ENCODE results near the gene PAF1.

Gene PAF1

GRCh38 chr19:39401070-39401548, 10.2 kb upstream of the PAF1 start:
- no peak overlapping the region for H3K4me3 ChIP-seq (replicated peaks; ENCODE audit: insufficient read depth, low read length)
- TF ChIP-seq GABPA (IDR thresholded peaks at IDR 0.05; ENCODE audit: low read depth) (no peak), REST (IDR thresholded peaks at IDR 0.05; ENCODE audit: insufficient replicate concordance, low read depth) (no peak), CTCF (IDR thresholded peaks at IDR 0.05; ENCODE audit: insufficient read depth, low read length) (no peak), SPI1 (IDR thresholded peaks at IDR 0.05; ENCODE audit: borderline replicate concordance, low read depth) (no peak), POLR2AphosphoS5 (IDR thresholded peaks at IDR 0.05; ENCODE audit: low read depth) (no peak)
- no peak overlapping the region for H3K27ac ChIP-seq (replicated peaks)
- DNase-seq (ENCODE audit: low read depth in 1 of 2, low spot score in 1 of 2): no peak
- no peaks in the 10 kb centered on the region for H3K27me3 ChIP-seq (ENCODE audit: insufficient read depth, poor library complexity, severe bottlenecking)

GRCh38 chr19:39400061-39400460, 9.2 kb upstream of the PAF1 start:
- DNase-seq (ENCODE audit: low read depth in 1 of 2, low spot score in 1 of 2): no peak
- Histone ChIP-seq H3K27me3 (ENCODE audit: insufficient read depth, poor library complexity, severe bottlenecking) (no peaks in the 10 kb centered on the region), H3K4me3 (replicated peaks; ENCODE audit: insufficient read depth, low read length) (no peak overlapping the region), H3K27ac (replicated peaks) (no peak overlapping the region)
- TF ChIP-seq SPI1 (IDR thresholded peaks at IDR 0.05; ENCODE audit: borderline replicate concordance, low read depth) (no peak), CTCF (IDR thresholded peaks at IDR 0.05; ENCODE audit: insufficient read depth, low read length) (no peak), GABPA (IDR thresholded peaks at IDR 0.05; ENCODE audit: low read depth) (no peak), REST (IDR thresholded peaks at IDR 0.05; ENCODE audit: insufficient replicate concordance, low read depth) (no peak), POLR2AphosphoS5 (IDR thresholded peaks at IDR 0.05; ENCODE audit: low read depth) (no peak)

- TF ChIP-seq POLR2AphosphoS5 (IDR thresholded peaks at IDR 0.05; ENCODE audit: low read depth) (no peak), REST (IDR thresholded peaks at IDR 0.05; ENCODE audit: insufficient replicate concordance, low read depth) (no peak), GABPA (IDR thresholded peaks at IDR 0.05; ENCODE audit: low read depth) (no peak), SPI1 (IDR thresholded peaks at IDR 0.05; ENCODE audit: borderline replicate concordance, low read depth) (no peak), CTCF (IDR thresholded peaks at IDR 0.05; ENCODE audit: insufficient read depth, low read length) (no peak)
- no peak for DNase-seq (ENCODE audit: low read depth in 1 of 2, low spot score in 1 of 2)
These were observed 8.8 kb upstream of the PAF1 start for GRCh38 chr19:39399668-39400050.

More at GRCh38 chr19:39399668-39400050, 8.8 kb upstream of the PAF1 start:
- Histone ChIP-seq H3K4me3 (replicated peaks; ENCODE audit: insufficient read depth, low read length) (no peak overlapping the region), H3K27ac (replicated peaks) (no peak overlapping the region), H3K27me3 (ENCODE audit: insufficient read depth, poor library complexity, severe bottlenecking) (no peaks in the 10 kb centered on the region)

Data from HL-60 (cell line).